ENCODE results near the gene RAB27A.

RAB27A gene

GRCh38 chr15:55197362-55197705 is 92.3 kb downstream of the RAB27A start:
- Histone ChIP-seq H3K79me2 (ENCODE audit: insufficient read depth, low read length) (peaks cover 44% of the 10 kb centered on the region), H3K36me3 (ENCODE audit: low read length) (peaks cover 14% of the 10 kb centered on the region), H2AFZ (ENCODE audit: low read depth, low read length, severe bottlenecking) (peak overlapping the region; percentile 94), H3K9me3 (ENCODE audit: insufficient read depth, low read length) (peaks cover 9% of the 10 kb centered on the region; the same call in 1 of the 2 replicates), H3K4me2 (ENCODE audit: low read depth, low read length, poor library complexity, severe bottlenecking) (peak overlapping the region; percentile 97), H3K27ac (ENCODE audit: low read depth, low read length) (peak overlapping the region; percentile 96), H3F3A (ENCODE audit: insufficient read depth) (peaks cover 10% of the 10 kb centered on the region), H3K9ac (ENCODE audit: low read length) (peak overlapping the region; percentile 79), H4K20me1 (ENCODE audit: low read depth, low read length) (peaks cover 26% of the 10 kb centered on the region; the same call in 1 of the 2 replicates), H3K4me3 (ENCODE audit: insufficient read depth, low read length, poor library complexity, severe bottlenecking) (peak overlapping the region; percentile 66), H3K27me3 (ENCODE audit: low read length) (no peaks in the 10 kb centered on the region), H3K9me2 (replicated peaks; ENCODE audit: insufficient read depth, low read length) (no peaks in the 10 kb centered on the region)
- no peak for TF ChIP-seq EZH2phosphoT487 (conservative IDR thresholded peaks at IDR 0.05; ENCODE audit: low read length)
- TF ChIP-seq CTCF (IDR thresholded peaks at IDR 0.05; ENCODE audit: insufficient read depth, low read length, poor library complexity, severe bottlenecking), result no peak

GRCh38 chr15:55196458-55197361 is 92.9 kb downstream of the RAB27A start, which contains the start of gene RSL24D1:
Gene RSL24D1, minus strand, starts transcription at chr15:55196941. Its CDS starts 51 bp downstream, at chr15:55196890.
- Histone ChIP-seq H3F3A (ENCODE audit: insufficient read depth) (peaks cover 10% of the 10 kb centered on the region), H3K4me2 (ENCODE audit: low read depth, low read length, poor library complexity, severe bottlenecking) (peak within 1 kb of the TSS; percentile 97), H3K9me3 (ENCODE audit: insufficient read depth, low read length) (peaks cover 9% of the 10 kb centered on the region; the same call in 1 of the 2 replicates), H3K9me2 (replicated peaks; ENCODE audit: insufficient read depth, low read length) (no peaks in the 10 kb centered on the region), H3K4me3 (ENCODE audit: insufficient read depth, low read length, poor library complexity, severe bottlenecking) (peak within 1 kb of the TSS; percentile 86), H3K27me3 (ENCODE audit: low read length) (no peaks in the 10 kb centered on the region), H4K20me1 (ENCODE audit: low read depth, low read length) (peaks cover 26% of the 10 kb centered on the region; the same call in 1 of the 2 replicates), H3K79me2 (ENCODE audit: insufficient read depth, low read length) (peaks cover 50% of the 10 kb centered on the region), H3K36me3 (ENCODE audit: low read length) (peaks cover 21% of the 10 kb centered on the region), H2AFZ (ENCODE audit: low read depth, low read length, severe bottlenecking) (peak within 1 kb of the TSS; percentile 94), H3K27ac (ENCODE audit: low read depth, low read length) (peak within 1 kb of the TSS; percentile 96), H3K9ac (ENCODE audit: low read length) (peak within 1 kb of the TSS; percentile 79)
- TF ChIP-seq EZH2phosphoT487 (conservative IDR thresholded peaks at IDR 0.05; ENCODE audit: low read length) (no peak), CTCF (IDR thresholded peaks at IDR 0.05; ENCODE audit: insufficient read depth, low read length, poor library complexity, severe bottlenecking) (peak; percentile 13)

- Histone ChIP-seq H3K9ac (ENCODE audit: low read length) (peak overlapping the region; percentile 79), H3K4me2 (ENCODE audit: low read depth, low read length, poor library complexity, severe bottlenecking) (peak overlapping the region; percentile 93), H3K79me2 (ENCODE audit: insufficient read depth, low read length) (peaks cover 57% of the 10 kb centered on the region), H3K4me3 (ENCODE audit: insufficient read depth, low read length, poor library complexity, severe bottlenecking) (peak overlapping the region; percentile 86), H3K9me3 (ENCODE audit: insufficient read depth, low read length) (peaks cover 9% of the 10 kb centered on the region; the same call in 1 of the 2 replicates), H3K27ac (ENCODE audit: low read depth, low read length) (peak overlapping the region; percentile 96), H2AFZ (ENCODE audit: low read depth, low read length, severe bottlenecking) (peak overlapping the region; percentile 43), H3K27me3 (ENCODE audit: low read length) (no peaks in the 10 kb centered on the region), H4K20me1 (ENCODE audit: low read depth, low read length) (peaks cover 26% of the 10 kb centered on the region; the same call in 1 of the 2 replicates), H3F3A (ENCODE audit: insufficient read depth) (peaks cover 15% of the 10 kb centered on the region), H3K9me2 (replicated peaks; ENCODE audit: insufficient read depth, low read length) (no peaks in the 10 kb centered on the region), H3K36me3 (ENCODE audit: low read length) (peaks cover 28% of the 10 kb centered on the region)
- no peak for TF ChIP-seq EZH2phosphoT487 (conservative IDR thresholded peaks at IDR 0.05; ENCODE audit: low read length)
- no peak for TF ChIP-seq CTCF (IDR thresholded peaks at IDR 0.05; ENCODE audit: insufficient read depth, low read length, poor library complexity, severe bottlenecking)
These were observed 93.6 kb downstream of the RAB27A start for GRCh38 chr15:55195996-55196395.

Data from SU-DHL-6 (cell line).